ENCODE results near the gene HTR2B. TPM values are rescaled to one million over a fixed set of nuclear protein-coding genes. Genes with fewer than 3 reads are reported as not detected.

Gene HTR2B
- total RNA-seq, 1 donor, result 2.9 TPM

Small RNA genes within 50 kb of the gene (small RNA-seq; reads per million reads assigned to genes)
- gene RNU1-93P, result not detected

Other genes with a start within 250 kb of the HTR2B start
- not detected in 2 replicates for gene GPR55, start 199.8 kb downstream of the HTR2B start, total RNA-seq
- gene SPATA3, start 128.9 kb downstream of the HTR2B start, total RNA-seq, result not detected in 2 replicates
- not detected in 2 replicates for gene C2orf72, start 87.5 kb downstream of the HTR2B start, total RNA-seq
- 112 TPM in 2 replicates for gene PSMD1, start 68.2 kb downstream of the HTR2B start, total RNA-seq
- gene ARMC9, start 73.6 kb upstream of the HTR2B start, total RNA-seq, result 221 and 240 TPM in 2 replicates